ENCODE measurements around the gene LAMTOR1. TPM values are rescaled to one million over a fixed set of nuclear protein-coding genes. Genes with fewer than 3 reads are reported as not detected.
"Not testable (repeated sequence)": the region's sequence is repeated elsewhere in the genome, so short reads cannot be mapped to it uniquely, and the experiment has no call there.

The LAMTOR1 gene
- total RNA-seq: 77.4 and 82.0 TPM in 2 replicates

- DNase-seq (ENCODE audit: low read depth): peak; percentile 96
Observed at GRCh38 chr11:72102946-72103753, at the start of gene LAMTOR1. LAMTOR1 (minus strand) TSS chr11:72103297; CDS start chr11:72103224, 73 bp downstream.

GRCh38 chr11:72150882-72151281 lies 47.8 kb upstream of the LAMTOR1 start:
- no peak for DNase-seq (ENCODE audit: low read depth)

- DNase-seq (ENCODE audit: low read depth): no peak
Observed at GRCh38 chr11:72146625-72147024, 43.5 kb upstream of the LAMTOR1 start.

GRCh38 chr11:72144807-72145565 lies 41.9 kb upstream of the LAMTOR1 start:
- peak; percentile 95 for DNase-seq (ENCODE audit: low read depth)

DNA sequence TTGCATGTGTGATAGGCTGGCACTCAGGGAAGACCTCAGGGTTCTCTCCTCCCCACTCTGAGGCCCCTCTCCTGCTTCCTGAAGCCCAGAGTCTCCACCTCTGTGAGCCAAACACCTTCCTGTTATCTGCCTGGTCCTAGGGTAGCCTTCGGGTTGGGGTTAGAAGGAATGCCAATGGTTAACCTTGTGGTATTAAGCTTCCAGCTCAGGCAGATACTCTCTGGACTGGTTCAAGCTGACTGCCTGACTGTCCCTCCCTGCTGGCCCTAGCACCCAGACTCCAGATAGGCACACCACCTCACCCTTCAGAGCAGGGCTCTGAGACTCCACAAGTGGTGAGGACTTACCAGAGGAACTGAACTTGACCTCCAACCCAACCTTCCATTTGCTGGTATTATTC lies 39.4 kb upstream of the LAMTOR1 start:
- not testable (repeated sequence) for DNase-seq (ENCODE audit: low read depth)

DNA sequence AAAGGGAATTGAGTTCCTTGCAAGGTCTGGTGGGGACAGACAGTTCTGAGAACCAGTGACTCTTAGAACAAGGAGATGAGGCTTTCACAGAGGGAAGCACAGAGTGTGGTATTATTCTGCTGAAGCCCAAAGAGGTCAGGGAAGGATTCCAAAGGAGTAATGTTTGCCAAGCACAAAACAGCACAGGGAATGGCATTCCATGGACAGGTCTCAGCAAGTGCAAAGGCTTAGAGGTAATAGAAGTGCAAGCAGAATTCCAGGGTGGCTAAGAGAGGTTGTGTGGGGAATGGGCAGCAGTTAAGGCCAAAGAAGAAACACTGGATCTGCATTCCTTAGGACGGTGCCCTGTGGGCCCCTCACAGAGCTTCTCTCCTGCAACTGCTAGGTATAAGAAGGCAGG lies 39.0 kb upstream of the LAMTOR1 start:
- peak; percentile 64 for DNase-seq (ENCODE audit: low read depth)

DNA sequence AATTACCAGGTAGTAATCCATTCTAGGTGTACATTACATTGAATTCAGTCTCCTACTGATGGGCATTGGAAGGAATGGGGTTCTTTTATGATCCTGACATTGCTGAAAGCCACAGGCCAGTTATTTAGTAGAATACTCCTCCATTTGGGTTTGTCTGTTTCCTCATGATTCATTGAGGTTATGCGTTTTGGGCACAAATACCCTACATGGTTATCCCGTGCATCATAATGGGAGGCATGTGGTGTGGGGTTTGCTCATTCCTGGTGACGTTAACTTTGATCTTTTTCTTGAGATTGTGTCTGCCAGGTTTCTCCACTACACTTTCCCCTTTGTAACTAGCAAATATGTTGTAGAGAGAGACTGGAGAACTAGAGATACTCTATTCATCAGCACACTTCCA lies 38.0 kb upstream of the LAMTOR1 start:
- DNase-seq (ENCODE audit: low read depth): peak; percentile 93

DNA sequence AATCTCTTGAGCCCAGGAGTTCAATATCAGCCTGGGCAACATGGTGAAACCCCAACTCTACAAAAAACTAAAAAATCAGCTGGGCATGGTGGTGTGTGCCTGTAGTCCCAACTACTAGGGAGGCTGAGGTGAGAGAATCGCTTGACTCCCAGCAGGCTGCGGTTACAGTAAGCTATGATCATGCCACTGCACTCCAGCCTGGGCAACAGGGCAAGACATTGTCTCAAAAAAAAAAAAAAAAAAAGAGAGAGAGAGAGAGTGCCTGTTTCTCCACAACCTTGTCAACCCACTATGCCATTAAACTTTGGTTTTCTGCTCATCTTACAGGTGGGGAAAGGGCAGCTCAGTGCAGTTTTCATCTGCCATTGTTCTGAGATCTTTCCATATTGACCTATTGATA lies 37.6 kb upstream of the LAMTOR1 start:
- peak; percentile 20 for DNase-seq (ENCODE audit: low read depth)

DNA sequence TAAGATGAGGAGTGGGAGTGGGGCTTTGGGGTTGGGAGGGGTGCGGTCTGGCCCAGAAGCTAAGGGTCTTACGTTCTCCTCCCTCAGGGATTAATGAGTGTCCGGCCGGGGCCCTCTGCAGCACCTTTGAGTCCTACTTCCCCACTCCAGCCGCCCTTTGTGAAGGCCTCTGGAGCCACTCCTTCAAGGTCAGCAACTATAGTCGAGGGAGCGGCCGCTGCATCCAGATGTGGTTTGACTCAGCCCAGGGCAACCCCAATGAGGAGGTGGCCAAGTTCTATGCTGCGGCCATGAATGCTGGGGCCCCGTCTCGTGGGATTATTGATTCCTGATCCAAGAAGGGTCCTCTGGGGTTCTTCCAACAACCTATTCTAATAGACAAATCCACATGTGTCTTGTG lies 36.4 kb upstream of the LAMTOR1 start:
- no peak for DNase-seq (ENCODE audit: low read depth)

- DNase-seq (ENCODE audit: low read depth): no peak
Observed at GRCh38 chr11:72138821-72139390, 35.8 kb upstream of the LAMTOR1 start.

DNA sequence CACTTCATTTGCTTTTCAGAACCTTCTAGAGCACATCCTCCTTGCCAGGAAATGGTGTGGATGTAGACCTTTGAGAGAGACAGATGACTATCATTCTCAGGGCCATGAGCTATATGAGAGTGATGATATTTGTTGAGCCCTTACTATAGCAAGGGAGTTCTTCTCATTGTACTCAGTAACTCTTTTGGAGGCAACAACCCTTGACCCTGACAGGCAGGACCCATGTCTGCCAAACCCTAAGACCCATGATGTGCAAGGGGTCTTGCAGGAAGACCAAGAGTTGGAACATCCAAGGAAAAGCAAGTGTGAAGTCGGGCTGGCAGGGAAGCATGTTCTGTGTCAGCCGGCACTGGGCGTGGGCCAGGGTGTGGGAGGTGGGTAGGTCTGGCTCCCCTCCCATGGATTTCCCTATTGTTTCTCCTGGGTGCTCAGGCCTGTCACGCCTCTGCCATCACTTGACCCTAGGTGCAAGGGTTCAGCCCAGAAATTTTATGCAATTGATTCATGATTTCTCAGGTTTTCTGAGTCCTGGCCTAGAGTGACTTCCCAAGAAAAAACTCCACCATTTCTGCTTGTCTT lies 33.7 kb upstream of the LAMTOR1 start:
- peak; percentile 11 for DNase-seq (ENCODE audit: low read depth)

- peak; percentile 27 for DNase-seq (ENCODE audit: low read depth)
Observed at GRCh38 chr11:72135891-72136683, 33.0 kb upstream of the LAMTOR1 start.

- not testable (repeated sequence) for DNase-seq (ENCODE audit: low read depth)
Observed at GRCh38 chr11:72135473-72135872, 32.4 kb upstream of the LAMTOR1 start, which contains the start of gene FOLR3. FOLR3 (plus strand) TSS chr11:72135725; CDS start chr11:72135953, 228 bp downstream.

DNA sequence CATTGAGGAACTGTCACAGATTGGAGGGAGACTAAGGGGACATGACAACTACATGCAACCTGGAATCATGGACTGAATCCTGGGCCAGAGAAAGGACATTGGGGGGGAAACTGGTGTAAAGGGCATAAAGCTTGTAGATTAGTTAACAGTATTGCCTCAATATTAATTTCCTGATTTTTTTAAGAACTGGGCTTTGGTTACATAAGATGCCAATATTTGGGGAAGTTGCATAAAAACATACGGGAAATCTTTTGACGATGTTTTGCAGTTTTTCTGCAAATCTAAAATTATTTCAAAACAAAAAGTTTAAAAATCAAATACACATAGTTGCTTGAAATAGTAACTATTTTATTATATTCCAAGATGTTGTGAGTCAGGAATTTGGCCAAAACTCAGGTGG lies 29.5 kb upstream of the LAMTOR1 start:
- no peak for DNase-seq (ENCODE audit: low read depth)

DNA sequence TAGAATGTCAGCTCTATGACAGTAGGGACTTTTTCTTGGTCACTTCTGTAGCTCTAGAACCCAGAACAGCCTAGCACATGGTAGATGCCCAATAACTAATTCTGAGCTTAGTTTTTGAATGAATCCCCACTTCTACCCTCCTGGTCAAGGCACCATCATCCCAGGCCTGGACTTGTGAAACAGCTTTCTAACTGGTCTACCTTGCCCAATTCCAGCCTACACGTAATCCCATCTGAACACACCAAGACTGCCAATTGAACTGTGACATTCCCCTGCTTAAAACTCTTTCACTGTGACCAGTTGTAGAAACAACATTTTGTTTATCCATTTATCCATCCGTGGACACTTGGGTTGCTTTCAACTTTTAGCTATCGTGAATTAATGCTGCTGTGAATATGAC lies 26.3 kb upstream of the LAMTOR1 start:
- DNase-seq (ENCODE audit: low read depth): no peak

DNA sequence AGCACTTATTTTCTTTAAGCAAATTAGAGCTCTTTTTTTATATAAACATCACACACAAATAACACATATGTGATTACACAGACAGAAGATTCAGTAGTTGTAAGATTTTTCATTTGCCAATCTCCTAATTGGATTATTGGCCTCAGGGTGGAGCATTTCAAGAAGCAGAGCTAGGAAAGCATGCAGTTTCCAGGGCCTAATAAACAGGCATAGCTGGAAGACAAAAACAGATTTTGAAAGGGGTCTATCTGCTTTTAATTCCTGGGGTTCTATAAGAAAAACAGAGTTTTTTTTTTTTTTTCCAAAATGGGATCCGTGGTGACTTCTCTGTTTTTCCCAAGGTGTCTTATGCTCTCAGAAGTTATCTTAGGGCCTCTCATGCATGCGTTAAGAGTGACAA lies 24.8 kb upstream of the LAMTOR1 start:
- no peak for DNase-seq (ENCODE audit: low read depth)

- DNase-seq (ENCODE audit: low read depth): no peak
Observed at GRCh38 chr11:72125956-72126355, 22.9 kb upstream of the LAMTOR1 start.

DNA sequence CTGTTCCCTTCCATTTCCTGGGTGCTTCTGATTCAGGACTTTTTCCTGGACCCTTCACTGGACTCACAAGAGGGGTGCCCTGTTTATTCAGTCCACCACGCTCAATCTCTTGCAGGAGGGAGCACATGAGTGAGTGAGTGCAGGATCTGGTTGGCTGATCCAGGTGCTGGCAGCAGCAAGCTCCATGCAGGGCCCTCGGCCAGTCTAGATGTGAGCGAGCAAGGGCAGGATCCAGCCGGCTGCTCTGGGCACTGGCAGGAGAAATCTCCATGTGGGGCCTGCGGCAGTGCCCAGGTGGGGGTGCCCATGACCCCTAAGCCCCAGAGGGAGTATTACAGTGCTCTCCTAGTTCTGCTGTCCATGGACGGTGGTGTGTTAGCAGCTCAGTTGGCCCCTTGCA lies 20.9 kb upstream of the LAMTOR1 start:
- no peak for DNase-seq (ENCODE audit: low read depth)

GRCh38 chr11:72123117-72123653 lies 20.1 kb upstream of the LAMTOR1 start:
- no peak for DNase-seq (ENCODE audit: low read depth)

DNA sequence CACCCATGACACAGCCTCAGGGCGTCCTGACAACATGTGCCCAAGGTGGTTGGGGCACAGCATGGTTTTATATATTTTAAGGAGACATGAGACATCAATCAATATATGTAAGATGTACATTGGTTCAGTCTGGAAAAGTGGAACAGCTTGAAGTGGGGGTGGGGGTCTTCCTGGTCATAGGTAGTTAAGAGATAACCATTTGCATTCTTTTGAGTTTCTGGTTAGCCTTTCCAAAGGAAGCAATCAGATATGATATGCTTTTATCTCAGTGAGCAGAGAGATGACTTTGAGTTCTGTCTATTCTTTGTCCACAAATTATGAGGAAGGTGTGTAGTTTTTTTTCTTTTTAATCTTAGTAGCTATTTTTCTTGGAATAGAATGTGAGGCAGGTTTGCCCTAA lies 19.5 kb upstream of the LAMTOR1 start:
- no peak for DNase-seq (ENCODE audit: low read depth)

- no peak for DNase-seq (ENCODE audit: low read depth)
Observed at GRCh38 chr11:72120930-72121329, 17.8 kb upstream of the LAMTOR1 start.
